Stomach (tissue), 9 donors: ENCODE data around the gene NDUFS5. TPM values are rescaled to one million over a fixed set of nuclear protein-coding genes. Genes with fewer than 3 reads are reported as not detected.
A peak's percentile ranks its signal among the peaks of the same experiment; 100 is the strongest.

ENCODE experiments used
- DNase-seq, 2 donors: peaks; one replicate each; pipeline versions ENCODE4 v3.0.0 to v3.0.0-alpha.2; 2013 to 2019
- H3K27ac ChIP-seq, 5 donors: fragments of 200-600 bp in 4 of 5; sonication (generic) in 4 of 5; one replicate each; pipeline ENCODE4 v1.5.1; 2013 to 2019; ENCODE audit warnings: mild to moderate bottlenecking in 1 of 5, moderate library complexity in 1 of 5
- H3K27me3 ChIP-seq, 3 donors: fragments of 200-600 bp; sonication (generic); one replicate each; pipeline ENCODE4 v1.5.1; 2017 to 2019; ENCODE audit warnings: mixed run types in 1 of 3
- H3K36me3 ChIP-seq, 4 donors: fragments of 200-600 bp; sonication (generic); 1 replicate in 3 of 4; 2 replicates in 1 of 4; pipeline ENCODE4 v1.5.1; 2016 to 2019
- H3K4me1 ChIP-seq, 4 donors: fragments of 200-600 bp; sonication (generic); one replicate each; pipeline ENCODE4 v1.5.1; 2016 to 2019
- H3K4me3 ChIP-seq, 4 donors: fragments of 200-600 bp; sonication (generic) in 3 of 4; one replicate each; pipeline ENCODE4 v1.5.1; 2016 to 2019; ENCODE audit warnings: mild to moderate bottlenecking in 1 of 4
- H3K9me3 ChIP-seq, 4 donors: fragments of 200-600 bp; sonication (generic); one replicate each; pipeline ENCODE4 v1.5.1; 2016 to 2019
- CTCF ChIP-seq, 7 experiments: fragments of 450-650 bp in 4 of 7; fragments of 200-600 bp in 3 of 7; sonication (generic) in 3 of 7; IDR thresholded peaks; one replicate each; pipeline ENCODE4 v1.5.1; 2016 to 2019; ENCODE audit warnings: antibody characterized with exemption in 7 of 7, control low read depth in 2 of 7, mild to moderate bottlenecking in 1 of 7
- EP300 ChIP-seq: sonication (generic); formaldehyde crosslinking; IDR thresholded peaks from one replicate; pipeline ENCODE4 v1.6.1; 2017; ENCODE audit warnings: antibody characterized with exemption
- POLR2A ChIP-seq, 4 donors: fragments of 450-650 bp; IDR thresholded peaks; one replicate each; pipeline ENCODE4 v1.6.1; 2016; ENCODE audit warnings: antibody characterized with exemption in 4 of 4, control low read depth in 2 of 4, mild to moderate bottlenecking in 1 of 4, moderate library complexity in 1 of 4
- POLR2AphosphoS5 ChIP-seq, 3 donors: sonication (generic); formaldehyde crosslinking; IDR thresholded peaks; one replicate each; pipeline ENCODE4 v1.6.1; 2016; ENCODE audit warnings: antibody characterized with exemption in 3 of 3
- WGBS, 5 donors: extraction: QIAGEN DNeasy Blood & Tissue Kit in 3 of 5; methylation state at CpG; one replicate each; pipeline versions ENCODE4 v1.1.5 to v1.1.7; 2013 to 2018; 5-methylcytosine and 5-hydroxymethylcytosine counted together
- intact Hi-C: fragments of 100-400 bp; cut with DNase I; formaldehyde crosslinking; loops from one replicate; pipeline ENCODE4 v1.15.1; 2023; ENCODE audit warnings: low total_unique reads
- polyA plus RNA-seq, 3 donors: library from polyadenylated mRNA; stranded (reverse); fragments of 200-250 nt; gene quantifications; one replicate each; pipeline ENCODE4 v1.2.3, GENCODE V29; 2013
- total RNA-seq, 5 donors: library from RNA; depleted of rRNA; stranded (reverse); fragments of >200 nt; gene quantifications; one replicate each; pipeline versions ENCODE4 v1.1.0 to v1.2.3, GENCODE V29; 2014 to 2016
- donor health status: healthy with polysubstance abuse.
- donor health status: Bipolar disorder and iron deficiency.
- donor health status: healthy.

The NDUFS5 gene
- total and polyA plus RNA-seq, 8 donors = 104 to 829 (median 330) TPM

- peak overlapping the region in 4 of 5 donors; percentile 89 to 99 (median 96) for H3K27ac ChIP-seq
- intact Hi-C loops = no loop called here
Measured at GRCh38 chr1:38989979-38990378, 36.2 kb upstream of the NDUFS5 start.

GRCh38 chr1:38990386-38990737 is 35.8 kb upstream of the NDUFS5 start:
- DNase-seq = peak in 1 of 2 donors; percentile 45
- Histone ChIP-seq H3K4me3 (peak overlapping the region; percentile 83 to 100 (median 96)), H3K9me3 (no peaks in the 10 kb centered on the region), H3K27me3 (no peaks in the 10 kb centered on the region), H3K27ac (peak overlapping the region; percentile 89 to 99 (median 95)), H3K36me3 (peaks cover 0 to 17% (median 5%) of the 10 kb centered on the region in 4 donors), H3K4me1 (peaks cover 15 to 51% (median 28%) of the 10 kb centered on the region in 4 donors)
- intact Hi-C loops = no loop called here
- TF ChIP-seq POLR2A (IDR thresholded peaks at IDR 0.05) (no peak), EP300 (no peak)
- WGBS, 5 donors = 13 to 25% (median 16%) methylated on average over 5 of the region's 5 CpGs

More at GRCh38 chr1:38989979-38990378, 36.2 kb upstream of the NDUFS5 start:
- H3K4me3 ChIP-seq = no peak overlapping the region
- TF ChIP-seq EP300 (no peak), CTCF (IDR thresholded peaks at IDR 0.05) (no peak)
- peaks cover 15 to 47% (median 26%) of the 10 kb centered on the region in 4 donors for H3K4me1 ChIP-seq
- DNase-seq = no peak
- peaks cover 0 to 13% (median 4%) of the 10 kb centered on the region in 4 donors for H3K36me3 ChIP-seq
- H3K27me3 ChIP-seq = no peaks in the 10 kb centered on the region
- 32 to 78% (median 65%) methylated on average over 2 of the region's 2 CpGs for WGBS, 5 donors
- H3K9me3 ChIP-seq = no peaks in the 10 kb centered on the region

- DNase-seq = peak; percentile 99
- peak in 2 of 4 donors; percentile 55 to 82 for TF ChIP-seq POLR2A (IDR thresholded peaks at IDR 0.05)
- no peak for TF ChIP-seq EP300
- TF ChIP-seq CTCF (IDR thresholded peaks at IDR 0.05) = peak in 3 of 7 experiments; percentile 18 to 50 (median 40)
- peak; percentile 72 to 98 (median 96) for TF ChIP-seq POLR2AphosphoS5 (IDR thresholded peaks at IDR 0.05)
- peaks cover 15 to 54% (median 32%) of the 10 kb centered on the region in 4 donors for H3K4me1 ChIP-seq
- H3K27me3 ChIP-seq = no peaks in the 10 kb centered on the region
- no peaks in the 10 kb centered on the region for H3K9me3 ChIP-seq
- WGBS, 5 donors = 1% methylated on average over 7 to 76 of the region's 76 CpGs
- H3K4me3 ChIP-seq = peak within 1 kb of the TSS; percentile 83 to 100 (median 96)
- peak within 1 kb of the TSS; percentile 89 to 99 (median 95) for H3K27ac ChIP-seq
- intact Hi-C loops = no loop called here
- H3K36me3 ChIP-seq = peaks cover 0 to 21% (median 12%) of the 10 kb centered on the region in 4 donors
Measured at GRCh38 chr1:38990738-38991637, 35.2 kb upstream of the NDUFS5 start, which contains the start of gene AKIRIN1. AKIRIN1 (plus strand) TSS chr1:38991276; CDS start chr1:38991381, 105 bp downstream.

GRCh38 chr1:38991638-38992411 is 34.3 kb upstream of the NDUFS5 start:
- H3K4me3 ChIP-seq = peak overlapping the region; percentile 83 to 100 (median 96)
- TF ChIP-seq CTCF (IDR thresholded peaks at IDR 0.05) = no peak
- TF ChIP-seq POLR2A (IDR thresholded peaks at IDR 0.05) = no peak
- no peak for TF ChIP-seq EP300
- no peak for TF ChIP-seq POLR2AphosphoS5 (IDR thresholded peaks at IDR 0.05)
- DNase-seq = peak; percentile 27 to 74
- H3K4me1 ChIP-seq = peaks cover 22 to 54% (median 40%) of the 10 kb centered on the region in 4 donors
- peak overlapping the region; percentile 89 to 99 (median 95) for H3K27ac ChIP-seq
- H3K36me3 ChIP-seq = peaks cover 0 to 25% (median 15%) of the 10 kb centered on the region in 4 donors
- WGBS, 5 donors = 0 to 1% (median 0%) methylated on average over 28 to 30 of the region's 30 CpGs
- no peaks in the 10 kb centered on the region for H3K27me3 ChIP-seq
- H3K9me3 ChIP-seq = no peaks in the 10 kb centered on the region
- intact Hi-C loops = no loop called here
